Subcutaneous abdominal adipose tissue (tissue), 5 donors: ENCODE data around the gene AMACR.
A peak's percentile ranks its signal among the peaks of the same experiment; 100 is the strongest.

Source experiments
- H3K27ac ChIP-seq: one replicate; pipeline ENCODE4 v1.7.0; 2013; ENCODE audit warnings: low read depth, mild to moderate bottlenecking, inconsistent platforms, low read length, moderate library complexity
- H3K27me3 ChIP-seq, 5 donors: one replicate each; pipeline ENCODE4 v1.7.0; 2013; ENCODE audit warnings: low read length in 5 of 5, inconsistent platforms in 1 of 5; ENCODE audit not compliant: control insufficient read depth in 5 of 5, insufficient read depth in 4 of 5
- H3K36me3 ChIP-seq, 5 donors: one replicate each; pipeline ENCODE4 v1.7.0; 2013; ENCODE audit warnings: low read length in 5 of 5; ENCODE audit not compliant: control insufficient read depth in 5 of 5, insufficient read depth in 5 of 5
- H3K4me1 ChIP-seq, 5 donors: one replicate each; pipeline ENCODE4 v1.7.0; 2013; ENCODE audit warnings: low read length in 5 of 5, mild to moderate bottlenecking in 3 of 5, moderate library complexity in 1 of 5; ENCODE audit not compliant: control insufficient read depth in 5 of 5, insufficient read depth in 5 of 5
- H3K4me3 ChIP-seq, 5 donors: one replicate each; pipeline ENCODE4 v1.7.0; 2013; ENCODE audit warnings: low read length in 5 of 5, low read depth in 1 of 5
- H3K9ac ChIP-seq, 5 donors: one replicate each; pipeline ENCODE4 v1.7.0; 2013; ENCODE audit warnings: low read length in 5 of 5, mild to moderate bottlenecking in 4 of 5, moderate library complexity in 3 of 5
- H3K9me3 ChIP-seq, 5 donors: one replicate each; pipeline ENCODE4 v1.7.0; 2013; ENCODE audit warnings: low read length in 5 of 5; ENCODE audit not compliant: control insufficient read depth in 5 of 5
- donor health status: healthy.
- donor health status: healthy.
- donor health status: healthy.
- donor health status: healthy.
- donor health status: healthy.

The AMACR gene

DNA sequence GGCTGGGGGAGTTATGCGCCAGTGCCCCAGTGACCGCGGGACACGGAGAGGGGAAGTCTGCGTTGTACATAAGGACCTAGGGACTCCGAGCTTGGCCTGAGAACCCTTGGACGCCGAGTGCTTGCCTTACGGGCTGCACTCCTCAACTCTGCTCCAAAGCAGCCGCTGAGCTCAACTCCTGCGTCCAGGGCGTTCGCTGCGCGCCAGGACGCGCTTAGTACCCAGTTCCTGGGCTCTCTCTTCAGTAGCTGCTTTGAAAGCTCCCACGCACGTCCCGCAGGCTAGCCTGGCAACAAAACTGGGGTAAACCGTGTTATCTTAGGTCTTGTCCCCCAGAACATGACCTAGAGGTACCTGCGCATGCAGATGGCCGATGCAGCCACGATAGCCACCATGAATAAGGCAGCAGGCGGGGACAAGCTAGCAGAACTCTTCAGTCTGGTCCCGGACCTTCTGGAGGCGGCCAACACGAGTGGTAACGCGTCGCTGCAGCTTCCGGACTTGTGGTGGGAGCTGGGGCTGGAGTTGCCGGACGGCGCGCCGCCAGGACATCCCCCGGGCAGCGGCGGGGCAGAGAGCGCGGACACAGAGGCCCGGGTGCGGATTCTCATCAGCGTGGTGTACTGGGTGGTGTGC, 71.4 kb downstream of the AMACR start, which contains the start of gene RXFP3:
Gene RXFP3, plus strand, starts transcription at position 6 of the 636 bp plus-strand sequence. Its CDS starts 355 bp downstream, at position 361.
- H3K4me3 ChIP-seq, result peak within 1 kb of the TSS; percentile 50 to 68 (median 64)
- H3K36me3 ChIP-seq, result no peaks in the 10 kb centered on the region
- no peaks in the 10 kb centered on the region for H3K9me3 ChIP-seq
- peaks cover 2 to 23% (median 16%) of the 10 kb centered on the region in 5 donors for H3K4me1 ChIP-seq
- H3K9ac ChIP-seq, result no peak within 1 kb of the TSS
- H3K27me3 ChIP-seq, result peaks cover 31 to 41% (median 33%) of the 10 kb centered on the region in 5 donors
- no peak within 1 kb of the TSS for H3K27ac ChIP-seq
